Measurements from ENCODE around the gene CIRBP.

GRCh38 chr19:1232652-1233072, 36.5 kb upstream of the CIRBP start:
- TF ChIP-seq CTCF (IDR thresholded peaks at IDR 0.05) (no peak), POLR2AphosphoS5 (IDR thresholded peaks at IDR 0.05; ENCODE audit: insufficient read depth in 1 of 2, low read depth in 1 of 2) (no peak), POLR2A (IDR thresholded peaks at IDR 0.05) (no peak)

Data from vagina (tissue), 2 donors.